HFFc6 (cell line): Measurements from ENCODE around the gene OR10G3. TPM values are rescaled to one million over a fixed set of nuclear protein-coding genes. Genes with fewer than 3 reads are reported as not detected.

Experiments used
- DNase-seq: peaks from one replicate; pipeline ENCODE4 v3.0.0-alpha.2; 2018
- H3K27ac Mint-ChIP-seq: 2 replicates; pipeline ENCODE4 v1.8.0; 2020; ENCODE audit warnings: mild to moderate bottlenecking, mixed read lengths
- H3K27me3 Mint-ChIP-seq: 2 replicates; pipeline ENCODE4 v1.8.0; 2021; ENCODE audit warnings: mild to moderate bottlenecking, moderate library complexity, mixed read lengths; ENCODE audit not compliant: insufficient read depth
- H3K36me3 Mint-ChIP-seq: 2 replicates; pipeline ENCODE4 v1.8.0; 2021; ENCODE audit warnings: low read depth, mixed read lengths
- H3K4me1 Mint-ChIP-seq: 2 replicates; pipeline ENCODE4 v1.8.0; 2020; ENCODE audit warnings: low read depth, mixed read lengths
- H3K4me3 Mint-ChIP-seq: 2 replicates; pipeline ENCODE4 v1.8.0; 2020; ENCODE audit warnings: mild to moderate bottlenecking, moderate library complexity, mixed read lengths
- H3K9me3 Mint-ChIP-seq: 2 replicates; pipeline ENCODE4 v1.8.0; 2020; ENCODE audit warnings: mild to moderate bottlenecking, mixed read lengths
- total RNA-seq, 6 experiments: library from RNA; stranded (reverse); fragmentation: NEBNext Ultra II Directional; extraction: Animal tissue kit (Norgen Biotek cat#: 25700); gene quantifications; 2 replicates in 1 of 6; 3 replicates in 5 of 6; pipeline ENCODE4 v1.2.3, GENCODE V29; 2021
- TF ChIP-seq, protein P1 (sequence below): fragments of 200-600 bp; sonication (generic); IDR thresholded peaks from 2 replicates; pipeline ENCODE4 v1.5.0; 2021; ENCODE audit warnings: antibody characterized with exemption, mild to moderate bottlenecking

Gene OR10G3
- total RNA-seq, 6 experiments from 2014 or later, result not detected

DNA sequence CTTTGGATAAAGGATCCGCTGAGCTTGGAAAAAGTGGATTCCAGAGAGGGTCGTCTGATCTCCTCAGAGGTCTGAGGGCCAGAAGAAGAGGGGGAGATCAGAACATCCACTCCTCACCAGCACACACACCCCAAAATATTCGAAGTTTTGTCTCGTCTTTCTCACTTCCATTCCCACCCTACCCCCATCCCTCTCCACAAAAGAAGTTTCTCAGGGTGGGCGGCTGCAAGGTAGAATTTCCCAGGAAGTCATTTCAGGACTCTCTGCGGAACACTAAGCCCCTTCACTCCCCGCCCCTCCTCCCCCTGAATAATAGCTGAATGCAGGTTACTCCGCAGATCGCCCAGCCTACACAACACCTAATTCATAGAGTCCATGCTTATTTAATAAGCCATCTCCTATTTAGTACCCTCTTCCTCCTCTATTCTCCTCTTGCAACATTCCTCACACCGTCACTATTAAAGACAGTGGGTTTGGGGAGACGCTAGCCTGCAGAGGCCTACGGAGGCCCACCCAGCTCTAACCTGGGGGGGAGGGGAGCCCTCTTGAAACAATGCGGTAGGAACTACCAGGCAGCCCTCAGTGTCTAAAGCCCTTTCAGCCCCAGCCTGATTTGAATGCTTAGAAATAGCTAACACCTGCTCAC is 53.1 kb downstream of the OR10G3 start:
- TF ChIP-seq, protein P1, sequence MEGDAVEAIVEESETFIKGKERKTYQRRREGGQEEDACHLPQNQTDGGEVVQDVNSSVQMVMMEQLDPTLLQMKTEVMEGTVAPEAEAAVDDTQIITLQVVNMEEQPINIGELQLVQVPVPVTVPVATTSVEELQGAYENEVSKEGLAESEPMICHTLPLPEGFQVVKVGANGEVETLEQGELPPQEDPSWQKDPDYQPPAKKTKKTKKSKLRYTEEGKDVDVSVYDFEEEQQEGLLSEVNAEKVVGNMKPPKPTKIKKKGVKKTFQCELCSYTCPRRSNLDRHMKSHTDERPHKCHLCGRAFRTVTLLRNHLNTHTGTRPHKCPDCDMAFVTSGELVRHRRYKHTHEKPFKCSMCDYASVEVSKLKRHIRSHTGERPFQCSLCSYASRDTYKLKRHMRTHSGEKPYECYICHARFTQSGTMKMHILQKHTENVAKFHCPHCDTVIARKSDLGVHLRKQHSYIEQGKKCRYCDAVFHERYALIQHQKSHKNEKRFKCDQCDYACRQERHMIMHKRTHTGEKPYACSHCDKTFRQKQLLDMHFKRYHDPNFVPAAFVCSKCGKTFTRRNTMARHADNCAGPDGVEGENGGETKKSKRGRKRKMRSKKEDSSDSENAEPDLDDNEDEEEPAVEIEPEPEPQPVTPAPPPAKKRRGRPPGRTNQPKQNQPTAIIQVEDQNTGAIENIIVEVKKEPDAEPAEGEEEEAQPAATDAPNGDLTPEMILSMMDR, result no peak
- Mint-ChIP-seq H3K36me3 (no peaks in the 10 kb centered on the region; the same call in 1 of the 2 replicates), H3K4me1 (no peaks in the 10 kb centered on the region), H3K4me3 (peak overlapping the region; percentile 60), H3K9me3 (no peaks in the 10 kb centered on the region), H3K27me3 (peaks cover 20% of the 10 kb centered on the region), H3K27ac (no peak overlapping the region)
- no peak for DNase-seq

DNA sequence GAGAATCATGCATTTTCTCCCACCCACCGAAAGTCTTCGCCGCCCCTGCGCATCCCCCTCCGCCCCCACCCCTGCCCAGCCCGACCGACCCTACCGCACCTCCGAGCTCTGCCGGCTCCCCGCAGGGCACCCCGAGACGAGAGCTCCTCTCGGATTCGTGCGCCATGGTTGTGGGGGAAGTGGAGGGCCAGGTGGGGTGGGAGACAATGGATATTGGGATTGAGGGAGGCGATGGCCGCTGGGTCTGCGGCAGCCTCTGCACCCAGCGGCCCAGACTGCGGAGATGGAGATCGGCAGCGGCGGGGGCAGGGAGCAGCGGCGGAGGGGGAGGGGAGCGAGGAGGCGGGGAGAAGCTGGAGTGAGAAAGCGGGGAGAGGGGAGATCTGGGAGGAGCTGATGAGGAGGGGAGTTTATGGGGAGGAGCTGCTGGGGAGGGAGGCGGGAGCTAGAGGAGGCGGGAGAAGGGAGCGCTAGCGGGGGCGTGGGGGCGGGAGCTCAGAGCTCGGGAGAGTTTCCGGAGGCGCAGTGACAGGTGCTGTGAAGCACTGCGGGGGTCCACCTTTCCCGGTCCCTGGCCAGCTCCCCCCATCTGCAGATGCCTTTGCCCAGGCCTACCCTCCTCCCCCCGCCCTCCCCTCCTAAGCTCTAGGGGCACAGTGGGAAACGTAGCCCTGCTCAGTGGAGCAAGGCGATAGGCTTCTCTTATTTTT is 53.8 kb downstream of the OR10G3 start, which contains the start of gene SALL2:
Gene SALL2, minus strand, starts transcription at position 385 of the 710 bp plus-strand sequence. Its CDS starts 219 bp downstream, at position 166.
- H3K4me1 Mint-ChIP-seq, result 0 out of 2 replicates have a peak, but pooled peaks cover 2% of the 10 kb centered on the region

DNA sequence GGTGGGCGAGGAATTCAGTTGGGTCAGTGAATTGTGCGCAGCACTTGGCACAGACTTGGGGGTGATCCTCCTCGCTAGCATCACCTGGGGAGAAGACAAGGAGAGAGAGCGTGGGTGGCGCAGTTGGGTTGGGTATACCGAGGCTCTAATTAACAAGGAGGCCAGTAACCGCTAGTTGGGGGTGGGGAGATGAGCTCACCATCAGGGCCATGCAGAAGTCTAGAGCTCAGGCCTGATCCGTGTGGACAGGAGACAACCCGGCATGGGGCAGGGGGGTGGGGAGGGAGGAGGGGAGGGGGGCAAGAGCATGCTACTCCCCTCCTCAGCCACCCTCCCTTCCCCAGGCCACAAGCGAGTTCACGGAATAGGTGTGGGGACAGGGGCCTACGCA is 54.3 kb downstream of the OR10G3 start:
- Mint-ChIP-seq H3K27ac (no peak overlapping the region), H3K4me3 (peak overlapping the region; percentile 76), H3K9me3 (no peaks in the 10 kb centered on the region), H3K36me3 (no peaks in the 10 kb centered on the region; the same call in 1 of the 2 replicates), H3K27me3 (peaks cover 17% of the 10 kb centered on the region), H3K4me1 (0 out of 2 replicates have a peak, but pooled peaks cover 5% of the 10 kb centered on the region)
- TF ChIP-seq, protein P1, result no peak
- no peak for DNase-seq

More for the DNA sequence above, 53.8 kb downstream of the OR10G3 start, which contains the start of gene SALL2:
- Mint-ChIP-seq H3K27me3 (peaks cover 17% of the 10 kb centered on the region), H3K36me3 (no peaks in the 10 kb centered on the region; the same call in 1 of the 2 replicates), H3K9me3 (no peaks in the 10 kb centered on the region), H3K4me3 (peak within 1 kb of the TSS; percentile 76), H3K27ac (no peak within 1 kb of the TSS)
- TF ChIP-seq, protein P1, result no peak
- no peak for DNase-seq

DNA sequence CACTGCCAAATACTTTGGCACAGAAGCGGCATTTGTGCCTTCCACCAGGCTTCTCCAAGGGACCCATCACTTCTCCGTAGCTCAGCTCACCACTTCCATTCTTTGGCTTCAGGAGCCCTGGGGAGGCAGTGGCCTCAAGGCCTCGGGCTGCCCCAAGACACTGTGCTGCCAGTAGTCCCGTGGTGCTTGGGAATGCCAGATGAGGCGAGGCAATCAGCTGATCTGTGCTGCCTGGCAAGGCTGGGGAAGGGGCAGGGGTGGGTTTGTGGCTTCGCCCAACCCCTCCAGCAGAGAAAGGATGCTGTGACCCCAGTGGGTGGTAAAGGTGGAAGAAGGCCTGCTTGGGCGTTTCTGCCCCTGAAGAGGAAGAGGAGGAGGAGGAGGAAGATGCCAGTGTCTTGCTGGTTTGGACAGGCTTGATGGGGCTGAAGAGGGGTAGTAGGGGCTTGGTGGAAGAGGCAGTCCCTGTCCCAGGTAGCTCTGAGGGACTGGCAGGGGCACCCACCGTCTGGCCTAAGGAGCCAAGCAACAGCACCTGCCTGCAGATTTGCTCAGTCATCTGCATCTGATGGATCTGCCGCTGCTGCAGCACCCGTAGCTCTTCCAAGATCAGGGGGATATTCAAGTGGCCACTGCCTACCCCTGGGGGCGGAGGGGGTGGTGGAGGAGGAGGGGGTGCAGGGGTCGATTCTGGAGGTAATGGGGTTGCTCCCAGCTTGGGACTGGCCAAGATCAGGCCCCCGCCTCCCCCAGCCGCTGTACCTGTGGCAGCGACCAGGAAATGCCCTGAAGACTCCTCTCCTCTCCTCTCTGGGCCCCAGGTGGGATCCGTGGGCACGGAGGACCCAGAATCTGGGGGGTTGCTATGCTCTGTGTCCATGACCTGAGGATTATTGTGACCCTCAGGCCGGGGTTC is 55.0 kb downstream of the OR10G3 start:
- Mint-ChIP-seq H3K27ac (no peak overlapping the region), H3K9me3 (no peaks in the 10 kb centered on the region), H3K27me3 (peaks cover 15% of the 10 kb centered on the region), H3K4me1 (0 out of 2 replicates have a peak, but pooled peaks cover 5% of the 10 kb centered on the region), H3K4me3 (peak overlapping the region; percentile 76), H3K36me3 (no peaks in the 10 kb centered on the region; the same call in 1 of the 2 replicates)
- no peak for DNase-seq
- TF ChIP-seq, protein P1, result no peak

DNA sequence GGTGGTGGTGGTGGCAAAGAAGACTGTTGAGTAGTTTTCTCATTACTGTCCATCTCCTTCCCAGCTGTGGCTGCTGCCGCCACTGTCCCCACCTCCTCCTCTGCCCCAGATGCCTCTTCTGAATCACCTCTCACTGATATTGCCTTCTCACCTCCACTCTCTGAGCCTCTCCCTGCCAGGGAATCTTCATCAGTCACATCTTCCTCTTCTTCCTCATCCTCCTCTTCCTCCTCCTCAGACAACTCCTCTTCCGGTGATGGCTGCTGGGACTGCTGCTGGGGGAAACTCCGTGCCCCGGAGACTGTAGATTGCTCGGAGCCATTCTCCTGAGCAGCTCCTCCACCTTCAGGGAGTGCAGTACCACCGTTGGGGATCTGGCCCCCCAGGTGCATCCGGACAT is 56.7 kb downstream of the OR10G3 start:
- H3K36me3 Mint-ChIP-seq, result no peaks in the 10 kb centered on the region; the same call in 1 of the 2 replicates
- H3K9me3 Mint-ChIP-seq, result no peaks in the 10 kb centered on the region
- peaks cover 18% of the 10 kb centered on the region for H3K27me3 Mint-ChIP-seq
- no peak overlapping the region for H3K27ac Mint-ChIP-seq
- H3K4me1 Mint-ChIP-seq, result 0 out of 2 replicates have a peak, but pooled peaks cover 5% of the 10 kb centered on the region
- H3K4me3 Mint-ChIP-seq, result no peak overlapping the region
- no peak for DNase-seq
- TF ChIP-seq, protein P1, result no peak
